Sigmoid colon (tissue), 4 donors: Measurements from ENCODE around the gene PGAP6.

Experiments used
- POLR2A ChIP-seq, 2 donors: fragments of 450-650 bp; IDR thresholded peaks; one replicate each; pipeline ENCODE4 v1.6.1; 2016; ENCODE audit warnings: antibody characterized with exemption in 2 of 2, mild to moderate bottlenecking in 2 of 2, moderate library complexity in 2 of 2
- POLR2AphosphoS5 ChIP-seq, 4 donors: sonication (generic); formaldehyde crosslinking; IDR thresholded peaks; one replicate each; pipeline ENCODE4 v1.6.1; 2017; ENCODE audit warnings: antibody characterized with exemption in 4 of 4
- TF ChIP-seq, protein P1 (sequence below), 4 experiments: fragments of 450-650 bp in 3 of 4; fragments of 200-600 bp in 1 of 4; IDR thresholded peaks; one replicate each; pipeline ENCODE4 v1.5.1; 2016 to 2019; ENCODE audit warnings: antibody characterized with exemption in 4 of 4, mild to moderate bottlenecking in 3 of 4, moderate library complexity in 2 of 4

DNA sequence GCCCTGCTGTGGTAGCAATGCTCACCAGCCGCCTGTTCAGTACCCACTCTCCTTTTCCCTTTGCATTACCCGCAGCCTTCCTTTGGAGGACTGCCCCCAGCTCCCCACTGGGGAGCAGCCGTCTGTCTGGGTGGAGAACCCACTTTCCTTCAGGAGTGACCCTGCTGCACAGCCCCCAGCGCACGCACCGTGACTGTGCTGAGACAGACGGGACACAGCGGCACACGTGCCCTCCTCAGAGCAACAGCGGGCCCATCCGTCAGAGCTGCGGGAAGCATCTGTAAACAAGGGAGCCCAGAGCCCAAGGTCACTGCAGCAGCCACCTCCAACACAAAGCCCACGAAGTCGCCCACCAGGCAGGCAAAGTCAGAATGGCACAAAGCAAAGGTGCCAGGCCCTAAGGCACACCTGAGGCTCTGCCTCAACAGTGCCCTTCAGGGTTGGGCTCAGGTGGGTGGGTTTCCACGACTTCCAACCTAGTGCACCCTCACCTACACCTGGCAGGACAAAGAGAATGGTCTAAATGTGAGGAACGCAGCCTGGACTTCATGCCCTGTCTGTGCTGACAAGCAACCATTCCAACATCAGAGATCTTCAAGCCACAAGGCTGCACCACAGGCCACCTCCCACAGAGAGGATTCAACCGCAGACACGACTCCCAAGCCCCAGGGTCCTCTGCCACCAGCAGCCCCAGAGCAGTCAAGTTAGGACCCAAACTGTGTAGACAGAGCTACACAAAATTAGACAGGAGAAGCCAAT is 39.1 kb downstream of the PGAP6 start:
- TF ChIP-seq, protein P1, sequence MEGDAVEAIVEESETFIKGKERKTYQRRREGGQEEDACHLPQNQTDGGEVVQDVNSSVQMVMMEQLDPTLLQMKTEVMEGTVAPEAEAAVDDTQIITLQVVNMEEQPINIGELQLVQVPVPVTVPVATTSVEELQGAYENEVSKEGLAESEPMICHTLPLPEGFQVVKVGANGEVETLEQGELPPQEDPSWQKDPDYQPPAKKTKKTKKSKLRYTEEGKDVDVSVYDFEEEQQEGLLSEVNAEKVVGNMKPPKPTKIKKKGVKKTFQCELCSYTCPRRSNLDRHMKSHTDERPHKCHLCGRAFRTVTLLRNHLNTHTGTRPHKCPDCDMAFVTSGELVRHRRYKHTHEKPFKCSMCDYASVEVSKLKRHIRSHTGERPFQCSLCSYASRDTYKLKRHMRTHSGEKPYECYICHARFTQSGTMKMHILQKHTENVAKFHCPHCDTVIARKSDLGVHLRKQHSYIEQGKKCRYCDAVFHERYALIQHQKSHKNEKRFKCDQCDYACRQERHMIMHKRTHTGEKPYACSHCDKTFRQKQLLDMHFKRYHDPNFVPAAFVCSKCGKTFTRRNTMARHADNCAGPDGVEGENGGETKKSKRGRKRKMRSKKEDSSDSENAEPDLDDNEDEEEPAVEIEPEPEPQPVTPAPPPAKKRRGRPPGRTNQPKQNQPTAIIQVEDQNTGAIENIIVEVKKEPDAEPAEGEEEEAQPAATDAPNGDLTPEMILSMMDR (IDR thresholded peaks at IDR 0.05): no peak
- TF ChIP-seq POLR2A (IDR thresholded peaks at IDR 0.05): no peak
- TF ChIP-seq POLR2AphosphoS5 (IDR thresholded peaks at IDR 0.05): no peak
